ENCODE measurements around the gene KIRREL3.

DNA sequence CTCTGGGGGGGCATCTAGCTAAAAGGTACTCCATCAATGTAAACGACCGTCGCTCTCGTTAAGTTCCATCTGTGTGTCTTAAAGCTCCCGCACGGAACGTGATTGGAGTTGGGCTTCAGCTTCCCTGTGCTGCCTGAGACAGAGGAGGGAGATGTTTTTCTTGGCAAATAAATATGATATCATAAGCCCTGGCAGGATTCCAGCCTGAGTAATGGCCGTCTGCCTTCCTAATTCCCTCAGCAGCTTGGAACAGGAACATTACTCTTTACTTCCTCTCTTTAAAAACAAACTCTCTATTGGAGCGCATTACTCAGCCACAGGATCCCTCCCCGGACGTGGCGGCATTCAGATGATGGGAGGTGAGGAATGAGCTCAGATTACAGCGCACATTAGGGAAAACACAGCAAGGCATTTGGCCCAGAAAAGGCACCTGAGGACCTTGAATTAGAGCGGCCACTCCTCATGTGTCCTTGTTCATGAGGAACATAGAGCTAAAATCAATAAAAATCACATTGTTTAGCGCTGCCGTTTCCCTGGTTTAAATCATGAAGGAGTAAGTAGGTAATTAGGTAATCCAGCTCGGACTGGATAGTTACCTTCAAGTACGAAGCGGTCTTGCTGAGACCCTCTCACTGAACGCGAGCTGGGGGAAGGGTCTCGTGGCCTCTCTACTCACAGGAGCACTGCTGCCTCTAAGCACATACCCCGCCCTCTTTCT is 414.6 kb downstream of the KIRREL3 start:
- TF ChIP-seq POLR2AphosphoS5 (IDR thresholded peaks at IDR 0.05; ENCODE audit: low read depth, low read length) (no peak), POLR2A (IDR thresholded peaks at IDR 0.05; ENCODE audit: low read depth, low read length) (no peak), SPI1 (IDR thresholded peaks at IDR 0.05; ENCODE audit: low read depth, low read length) (no peak), TAF1 (IDR thresholded peaks at IDR 0.05; ENCODE audit: low read depth, low read length) (no peak), POU2F2 (IDR thresholded peaks at IDR 0.05; ENCODE audit: low read depth, low read length) (no peak), PAX5 (IDR thresholded peaks at IDR 0.05; ENCODE audit: insufficient read depth, low read length, severe bottlenecking) (no peak)
